ENCODE data around the gene POLD2.

DNA sequence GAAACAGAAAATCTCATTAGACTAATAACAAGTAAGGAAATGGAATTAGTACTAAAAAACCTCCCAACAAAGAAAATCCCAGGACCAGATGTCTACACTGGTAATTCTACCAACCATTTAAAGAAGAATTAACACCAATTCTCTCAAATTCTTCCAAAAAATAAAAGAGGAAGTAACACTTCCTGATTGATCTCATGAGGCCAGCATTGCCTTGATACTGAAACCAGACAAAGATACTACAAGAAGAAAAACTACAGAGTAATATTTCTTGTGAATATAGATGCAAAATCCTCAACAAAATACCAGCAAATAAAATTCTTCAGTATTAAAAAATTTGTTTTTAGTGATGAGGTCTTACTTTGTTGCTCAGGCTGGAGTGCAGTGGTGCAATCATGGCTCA is 44.6 kb upstream of the POLD2 start:
- TF ChIP-seq, protein P1, sequence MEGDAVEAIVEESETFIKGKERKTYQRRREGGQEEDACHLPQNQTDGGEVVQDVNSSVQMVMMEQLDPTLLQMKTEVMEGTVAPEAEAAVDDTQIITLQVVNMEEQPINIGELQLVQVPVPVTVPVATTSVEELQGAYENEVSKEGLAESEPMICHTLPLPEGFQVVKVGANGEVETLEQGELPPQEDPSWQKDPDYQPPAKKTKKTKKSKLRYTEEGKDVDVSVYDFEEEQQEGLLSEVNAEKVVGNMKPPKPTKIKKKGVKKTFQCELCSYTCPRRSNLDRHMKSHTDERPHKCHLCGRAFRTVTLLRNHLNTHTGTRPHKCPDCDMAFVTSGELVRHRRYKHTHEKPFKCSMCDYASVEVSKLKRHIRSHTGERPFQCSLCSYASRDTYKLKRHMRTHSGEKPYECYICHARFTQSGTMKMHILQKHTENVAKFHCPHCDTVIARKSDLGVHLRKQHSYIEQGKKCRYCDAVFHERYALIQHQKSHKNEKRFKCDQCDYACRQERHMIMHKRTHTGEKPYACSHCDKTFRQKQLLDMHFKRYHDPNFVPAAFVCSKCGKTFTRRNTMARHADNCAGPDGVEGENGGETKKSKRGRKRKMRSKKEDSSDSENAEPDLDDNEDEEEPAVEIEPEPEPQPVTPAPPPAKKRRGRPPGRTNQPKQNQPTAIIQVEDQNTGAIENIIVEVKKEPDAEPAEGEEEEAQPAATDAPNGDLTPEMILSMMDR (IDR thresholded peaks at IDR 0.05; ENCODE audit: insufficient read depth, low read length, poor library complexity, severe bottlenecking), result no peak
- TF ChIP-seq EZH2phosphoT487 (conservative IDR thresholded peaks at IDR 0.05; ENCODE audit: low read length), result no peak

Data from SU-DHL-6 (cell line).